GM12891 (cell line): ENCODE measurements around the gene FRMD6.

Source experiments
- PAX5 ChIP-seq: IDR thresholded peaks from 2 replicates; pipeline ENCODE4 v1.6.1; 2011; ENCODE audit warnings: low read length, moderate library complexity, mild to moderate bottlenecking; ENCODE audit not compliant: insufficient read depth, severe bottlenecking
- POLR2A ChIP-seq: IDR thresholded peaks from 2 replicates; pipeline ENCODE4 v1.6.1; 2011; ENCODE audit warnings: low read depth, low read length, control low read depth
- POLR2AphosphoS5 ChIP-seq: IDR thresholded peaks from 2 replicates; pipeline ENCODE4 v1.6.1; 2011; ENCODE audit warnings: low read depth, low read length, control low read depth
- TAF1 ChIP-seq: IDR thresholded peaks from 2 replicates; pipeline ENCODE4 v1.6.1; 2011; ENCODE audit warnings: low read depth, low read length, control low read depth

DNA sequence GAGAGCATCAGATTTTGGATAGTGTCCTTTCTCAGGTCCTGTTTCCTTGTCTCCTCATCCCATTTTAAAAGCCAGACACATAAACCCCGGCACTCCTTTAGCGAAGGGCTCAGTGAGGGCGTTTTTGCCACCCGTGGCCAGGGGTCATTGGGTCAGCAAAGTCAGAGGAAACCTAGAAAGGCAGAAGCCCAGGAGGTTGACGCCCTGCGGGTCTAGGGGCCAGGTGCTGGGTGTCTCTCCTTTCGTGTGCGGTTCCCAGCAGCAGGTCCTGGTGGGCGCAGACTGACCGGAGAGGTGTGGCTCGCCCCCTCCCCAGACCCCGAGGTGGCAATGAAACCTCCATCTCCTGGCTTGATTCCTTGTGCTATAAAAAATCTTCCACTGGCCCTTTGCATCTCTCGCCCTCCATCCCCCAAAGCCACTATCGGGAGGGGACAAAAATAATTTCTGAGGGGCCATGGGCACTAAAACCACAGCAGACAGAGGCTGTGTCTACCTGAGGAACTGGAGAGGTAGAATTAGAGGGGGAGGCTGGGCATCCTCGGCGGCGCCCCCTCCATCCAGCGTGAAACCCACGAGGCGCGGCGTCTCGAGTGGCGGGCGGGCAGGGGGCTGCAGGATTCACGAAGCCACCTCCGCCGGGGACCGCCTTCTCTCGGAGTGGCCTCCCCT is 858 bp upstream of the FRMD6 start:
- no peak for TF ChIP-seq POLR2A
- TF ChIP-seq POLR2AphosphoS5 = no peak
- TF ChIP-seq TAF1 = no peak
- TF ChIP-seq PAX5 = no peak
